ENCODE results near the gene ETS1.

Gene ETS1

GRCh38 chr11:128619007-128619406 lies 31.6 kb upstream of the ETS1 start:
- DNase-seq (ENCODE audit: low read depth in 2 of 2) = no peak

GRCh38 chr11:128618603-128619002 lies 31.2 kb upstream of the ETS1 start:
- no peak for DNase-seq (ENCODE audit: low read depth in 2 of 2)

- no peak for DNase-seq (ENCODE audit: low read depth in 2 of 2)
Observed at GRCh38 chr11:128616161-128616560, 28.8 kb upstream of the ETS1 start.

- DNase-seq (ENCODE audit: low read depth in 2 of 2) = no peak
Observed at GRCh38 chr11:128615612-128616011, 28.3 kb upstream of the ETS1 start.

- DNase-seq (ENCODE audit: low read depth in 2 of 2) = no peak
Observed at GRCh38 chr11:128615076-128615475, 27.7 kb upstream of the ETS1 start.

- DNase-seq (ENCODE audit: low read depth in 2 of 2) = no peak
Observed at GRCh38 chr11:128614026-128614425, 26.7 kb upstream of the ETS1 start.

GRCh38 chr11:128613300-128613995 lies 26.1 kb upstream of the ETS1 start:
- DNase-seq (ENCODE audit: low read depth in 2 of 2) = no peak

GRCh38 chr11:128610721-128611617 lies 23.6 kb upstream of the ETS1 start:
- no peak for DNase-seq (ENCODE audit: low read depth in 2 of 2)

GRCh38 chr11:128609785-128610184 lies 22.4 kb upstream of the ETS1 start:
- no peak for DNase-seq (ENCODE audit: low read depth in 2 of 2)

GRCh38 chr11:128608746-128609407 lies 21.5 kb upstream of the ETS1 start:
- no peak for DNase-seq (ENCODE audit: low read depth in 2 of 2)

GRCh38 chr11:128607819-128608218 lies 20.5 kb upstream of the ETS1 start:
- DNase-seq (ENCODE audit: low read depth in 2 of 2) = no peak

GRCh38 chr11:128604723-128605122 lies 17.4 kb upstream of the ETS1 start:
- no peak for DNase-seq (ENCODE audit: low read depth in 2 of 2)

GRCh38 chr11:128603752-128604414 lies 16.5 kb upstream of the ETS1 start:
- no peak for DNase-seq (ENCODE audit: low read depth in 2 of 2)

- DNase-seq (ENCODE audit: low read depth in 2 of 2) = no peak
Observed at GRCh38 chr11:128603003-128603696, 15.8 kb upstream of the ETS1 start.

GRCh38 chr11:128599729-128600128 lies 12.4 kb upstream of the ETS1 start:
- DNase-seq (ENCODE audit: low read depth in 2 of 2) = no peak

GRCh38 chr11:128598506-128599150 lies 11.3 kb upstream of the ETS1 start:
- DNase-seq (ENCODE audit: low read depth in 2 of 2) = no peak

- no peak for DNase-seq (ENCODE audit: low read depth in 2 of 2)
Observed at GRCh38 chr11:128598096-128598495, 10.7 kb upstream of the ETS1 start.

GRCh38 chr11:128597209-128597608 lies 9.9 kb upstream of the ETS1 start:
- no peak for DNase-seq (ENCODE audit: low read depth in 2 of 2)

GRCh38 chr11:128596250-128596649 lies 8.9 kb upstream of the ETS1 start:
- no peak for DNase-seq (ENCODE audit: low read depth in 2 of 2)

- DNase-seq (ENCODE audit: low read depth in 2 of 2) = no peak
Observed at GRCh38 chr11:128595775-128596174, 8.4 kb upstream of the ETS1 start.

- DNase-seq (ENCODE audit: low read depth in 2 of 2) = no peak
Observed at GRCh38 chr11:128595221-128595620, 7.9 kb upstream of the ETS1 start.
